22Rv1 (cell line): ENCODE results near the gene PRIM1.

Source experiments
- CTCF ChIP-seq: fragments of 450-650 bp; IDR thresholded peaks from 2 replicates; pipeline ENCODE4 v1.5.1; 2017; ENCODE audit warnings: mild to moderate bottlenecking
- ZFX ChIP-seq: fragments of 450-650 bp; IDR thresholded peaks from 2 replicates; pipeline ENCODE4 v1.6.1; 2017; ENCODE audit warnings: antibody characterized with exemption, borderline replicate concordance

DNA sequence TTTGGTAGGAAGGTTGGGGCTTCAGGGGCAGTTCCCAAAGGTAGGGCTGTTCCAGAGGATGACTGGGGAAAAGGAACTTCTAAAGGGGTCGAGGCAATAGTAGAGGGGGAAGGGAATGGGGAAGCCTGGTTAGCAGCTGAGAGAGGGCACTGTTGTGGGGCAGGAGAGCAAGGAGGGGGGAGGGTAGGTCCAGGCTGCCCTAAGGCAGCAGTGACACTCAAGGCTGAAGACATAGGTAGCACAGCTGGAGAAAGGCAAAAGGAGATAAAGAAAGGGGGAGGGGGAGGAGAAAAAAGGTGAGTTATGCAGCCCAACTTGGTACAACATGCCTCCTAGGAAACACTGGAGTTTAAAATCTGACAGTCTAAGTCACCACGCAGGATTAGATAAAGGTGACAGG lies 30.9 kb downstream of the PRIM1 start:
- TF ChIP-seq CTCF (no peak), ZFX (no peak)
